ENCODE data around the gene MICB.

MICB gene

DNA sequence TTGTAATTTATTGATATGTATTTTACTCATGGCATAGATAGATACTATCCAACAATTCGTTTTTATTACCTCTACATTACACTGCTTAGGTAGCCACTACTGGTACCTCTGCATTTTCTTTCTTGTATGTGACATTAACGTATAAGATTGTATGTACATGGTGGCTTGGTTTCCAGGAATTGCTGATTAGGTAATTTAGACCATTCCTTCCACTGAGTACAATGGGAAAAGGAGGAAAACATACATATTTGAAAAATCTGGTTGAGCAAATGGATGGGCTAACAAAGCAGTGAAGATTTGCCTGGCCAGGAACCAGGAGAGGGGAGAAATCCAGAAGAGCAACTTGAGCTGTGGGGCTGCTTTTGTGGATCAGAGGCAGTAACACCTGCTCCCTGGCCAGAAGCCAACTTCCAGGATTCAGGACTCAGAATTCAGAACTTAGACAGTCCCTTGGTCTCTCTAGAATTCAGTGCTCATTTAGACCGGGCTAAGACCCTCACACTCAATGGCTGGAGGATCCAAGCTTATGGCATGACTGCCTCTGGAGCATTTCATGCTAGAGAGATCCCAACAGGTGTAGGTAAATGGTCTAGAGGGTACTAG lies 17.9 kb upstream of the MICB start:
- no peak overlapping the region for H3K18ac ChIP-seq (ENCODE audit: low read length)
- H3K23ac ChIP-seq (ENCODE audit: low read length) = no peak overlapping the region
- no peak overlapping the region for H2AK5ac ChIP-seq (ENCODE audit: low read length)
- no peak overlapping the region for H3K27ac ChIP-seq (ENCODE audit: low read depth, low read length)
- H3K4me3 ChIP-seq (ENCODE audit: low read depth, low read length) = no peak overlapping the region
- H3K9me3 ChIP-seq (ENCODE audit: insufficient read depth, low read depth, low read length) = peaks cover 3% of the 10 kb centered on the region
- H3K79me1 ChIP-seq (ENCODE audit: low read length) = no peaks in the 10 kb centered on the region
- H4K8ac ChIP-seq (ENCODE audit: low read depth, low read length) = no peak overlapping the region
- H2BK120ac ChIP-seq (ENCODE audit: insufficient read depth, low read length, poor library complexity) = no peak overlapping the region
- H2BK5ac ChIP-seq (ENCODE audit: low read depth, low read length, poor library complexity) = no peak overlapping the region
- no peak overlapping the region for H3K9ac ChIP-seq (ENCODE audit: low read length)
- no peak overlapping the region for H3K4me2 ChIP-seq (ENCODE audit: low read length)
- no peaks in the 10 kb centered on the region for H3K4me1 ChIP-seq (ENCODE audit: control insufficient read depth in 1 of 2, insufficient read depth in 2 of 2, low read length in 2 of 2)
- no peak overlapping the region for H2AFZ ChIP-seq (ENCODE audit: insufficient read depth, low read length, poor library complexity)
- H2BK12ac ChIP-seq (ENCODE audit: low read length) = no peak overlapping the region
- DNase-seq = no peak
- H3K4ac ChIP-seq (ENCODE audit: low read depth, low read length) = no peak overlapping the region
- no peaks in the 10 kb centered on the region for H3K79me2 ChIP-seq (ENCODE audit: control insufficient read depth, insufficient read depth, low read length, poor library complexity)
- H4K12ac ChIP-seq (ENCODE audit: low read depth, low read length) = no peak overlapping the region
- H4K91ac ChIP-seq (ENCODE audit: low read depth, low read length) = no peak overlapping the region
- no peaks in the 10 kb centered on the region for H3K36me3 ChIP-seq (ENCODE audit: control insufficient read depth in 1 of 2, insufficient read depth in 2 of 2, low read length in 2 of 2)
- WGBS (ENCODE audit: extremely low coverage, insufficient coverage, insufficient read length) = no CpG with 5 or more reads among the region's 3 CpGs
- H3K27me3 ChIP-seq (ENCODE audit: insufficient read depth, low read length) = peaks cover 3% of the 10 kb centered on the region
- H3K14ac ChIP-seq (ENCODE audit: low read length) = no peak overlapping the region

DNA sequence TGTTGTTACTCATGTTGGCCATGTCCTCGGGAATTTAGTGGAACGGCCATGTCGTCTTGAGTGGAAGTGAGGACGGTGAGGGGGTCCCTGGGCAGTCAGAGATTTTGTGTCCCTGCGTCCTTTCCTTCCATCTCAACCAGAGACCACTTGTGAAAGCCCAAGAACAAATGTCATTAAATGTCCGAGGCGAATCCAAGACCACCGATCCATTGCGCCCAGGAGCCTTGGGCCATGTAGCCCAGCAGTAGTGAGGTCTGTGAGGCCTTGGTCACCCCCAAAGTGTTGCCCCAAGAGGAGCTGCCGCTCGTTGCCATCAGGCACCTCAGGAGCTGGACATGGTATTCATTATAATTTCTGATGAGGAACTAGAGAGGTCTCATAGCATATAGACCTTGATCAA lies 17.4 kb upstream of the MICB start:
- Histone ChIP-seq H2AK5ac (ENCODE audit: low read length) (no peak overlapping the region), H4K8ac (ENCODE audit: low read depth, low read length) (no peak overlapping the region), H3K4me1 (ENCODE audit: control insufficient read depth in 1 of 2, insufficient read depth in 2 of 2, low read length in 2 of 2) (no peaks in the 10 kb centered on the region), H2AFZ (ENCODE audit: insufficient read depth, low read length, poor library complexity) (no peak overlapping the region), H3K9ac (ENCODE audit: low read length) (no peak overlapping the region), H2BK12ac (ENCODE audit: low read length) (no peak overlapping the region), H2BK120ac (ENCODE audit: insufficient read depth, low read length, poor library complexity) (no peak overlapping the region), H3K14ac (ENCODE audit: low read length) (no peak overlapping the region), H3K36me3 (ENCODE audit: control insufficient read depth in 1 of 2, insufficient read depth in 2 of 2, low read length in 2 of 2) (no peaks in the 10 kb centered on the region), H2BK5ac (ENCODE audit: low read depth, low read length, poor library complexity) (no peak overlapping the region), H3K4me2 (ENCODE audit: low read length) (no peak overlapping the region), H3K79me1 (ENCODE audit: low read length) (no peaks in the 10 kb centered on the region), H3K4ac (ENCODE audit: low read depth, low read length) (no peak overlapping the region), H4K91ac (ENCODE audit: low read depth, low read length) (no peak overlapping the region), H3K79me2 (ENCODE audit: control insufficient read depth, insufficient read depth, low read length, poor library complexity) (no peaks in the 10 kb centered on the region), H4K12ac (ENCODE audit: low read depth, low read length) (no peak overlapping the region), H3K4me3 (ENCODE audit: low read depth, low read length) (no peak overlapping the region), H3K27me3 (ENCODE audit: insufficient read depth, low read length) (peaks cover 3% of the 10 kb centered on the region), H3K27ac (ENCODE audit: low read depth, low read length) (no peak overlapping the region), H3K18ac (ENCODE audit: low read length) (no peak overlapping the region), H3K9me3 (ENCODE audit: insufficient read depth, low read depth, low read length) (peaks cover 2% of the 10 kb centered on the region), H3K23ac (ENCODE audit: low read length) (no peak overlapping the region)
- no CpG with 5 or more reads among the region's 11 CpGs for WGBS (ENCODE audit: extremely low coverage, insufficient coverage, insufficient read length)
- no peak for DNase-seq

DNA sequence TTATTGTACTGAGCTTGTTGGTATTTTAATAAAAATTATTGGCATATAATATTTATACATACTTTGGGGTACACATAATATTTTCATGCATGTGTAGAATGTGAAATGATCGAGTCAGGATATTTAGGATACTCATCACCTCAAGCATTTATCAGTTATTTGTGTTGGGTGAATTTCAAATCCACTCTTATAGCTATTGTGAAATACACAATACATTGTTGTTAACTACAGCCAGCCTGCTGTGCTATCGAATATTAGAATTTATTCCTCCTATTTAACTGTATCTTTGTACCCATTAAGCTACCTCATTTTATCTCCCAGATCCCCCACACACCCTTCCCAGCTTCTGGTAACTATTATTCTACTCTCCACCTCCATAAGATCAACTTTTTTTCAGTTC lies 14.6 kb upstream of the MICB start:
- no CpG with 5 or more reads among the region's 2 CpGs for WGBS (ENCODE audit: extremely low coverage, insufficient coverage, insufficient read length)
- DNase-seq = no peak
- H3K4me3 ChIP-seq (ENCODE audit: low read depth, low read length) = no peak overlapping the region
- H3K4me1 ChIP-seq (ENCODE audit: control insufficient read depth in 1 of 2, insufficient read depth in 2 of 2, low read length in 2 of 2) = no peaks in the 10 kb centered on the region
- no peak overlapping the region for H3K9ac ChIP-seq (ENCODE audit: low read length)
- no peak overlapping the region for H4K8ac ChIP-seq (ENCODE audit: low read depth, low read length)
- H4K91ac ChIP-seq (ENCODE audit: low read depth, low read length) = no peak overlapping the region
- H2BK120ac ChIP-seq (ENCODE audit: insufficient read depth, low read length, poor library complexity) = no peak overlapping the region
- no peaks in the 10 kb centered on the region for H3K79me1 ChIP-seq (ENCODE audit: low read length)
- H3K23ac ChIP-seq (ENCODE audit: low read length) = no peak overlapping the region
- H2AK5ac ChIP-seq (ENCODE audit: low read length) = no peak overlapping the region
- H3K36me3 ChIP-seq (ENCODE audit: control insufficient read depth in 1 of 2, insufficient read depth in 2 of 2, low read length in 2 of 2) = no peaks in the 10 kb centered on the region
- H3K9me3 ChIP-seq (ENCODE audit: insufficient read depth, low read depth, low read length) = no peaks in the 10 kb centered on the region
- H3K79me2 ChIP-seq (ENCODE audit: control insufficient read depth, insufficient read depth, low read length, poor library complexity) = no peaks in the 10 kb centered on the region
- H2BK5ac ChIP-seq (ENCODE audit: low read depth, low read length, poor library complexity) = no peak overlapping the region
- no peak overlapping the region for H3K18ac ChIP-seq (ENCODE audit: low read length)
- H3K27ac ChIP-seq (ENCODE audit: low read depth, low read length) = no peak overlapping the region
- H3K4me2 ChIP-seq (ENCODE audit: low read length) = no peak overlapping the region
- no peak overlapping the region for H2AFZ ChIP-seq (ENCODE audit: insufficient read depth, low read length, poor library complexity)
- no peak overlapping the region for H2BK12ac ChIP-seq (ENCODE audit: low read length)
- H4K12ac ChIP-seq (ENCODE audit: low read depth, low read length) = no peak overlapping the region
- no peak overlapping the region for H3K4ac ChIP-seq (ENCODE audit: low read depth, low read length)
- H3K27me3 ChIP-seq (ENCODE audit: insufficient read depth, low read length) = peaks cover 3% of the 10 kb centered on the region
- H3K14ac ChIP-seq (ENCODE audit: low read length) = no peak overlapping the region

DNA sequence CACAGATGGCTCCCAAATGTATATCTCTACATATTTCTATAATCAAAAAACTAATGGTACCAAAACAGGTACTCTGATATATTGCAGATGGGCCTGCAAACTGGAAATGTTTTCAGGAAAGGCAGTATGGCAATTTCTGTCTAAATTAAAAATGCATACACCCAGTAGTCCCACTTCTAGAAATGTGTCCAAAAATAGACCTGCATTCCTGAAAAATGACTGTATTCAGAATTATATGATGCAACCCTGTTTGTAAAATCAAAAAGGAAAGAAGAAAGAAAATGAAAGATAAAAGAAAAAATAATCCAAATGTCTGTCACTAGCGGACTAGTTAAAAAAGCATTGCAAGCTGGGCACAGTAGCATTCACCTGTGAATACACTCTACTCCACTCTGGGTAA lies 12.9 kb upstream of the MICB start:
- H3K23ac ChIP-seq (ENCODE audit: low read length) = no peak overlapping the region
- no peak for DNase-seq
- H4K91ac ChIP-seq (ENCODE audit: low read depth, low read length) = no peak overlapping the region
- H3K18ac ChIP-seq (ENCODE audit: low read length) = no peak overlapping the region
- no peak overlapping the region for H3K14ac ChIP-seq (ENCODE audit: low read length)
- H3K4me1 ChIP-seq (ENCODE audit: control insufficient read depth in 1 of 2, insufficient read depth in 2 of 2, low read length in 2 of 2) = no peaks in the 10 kb centered on the region
- H2BK5ac ChIP-seq (ENCODE audit: low read depth, low read length, poor library complexity) = no peak overlapping the region
- no peak overlapping the region for H3K4ac ChIP-seq (ENCODE audit: low read depth, low read length)
- H3K79me2 ChIP-seq (ENCODE audit: control insufficient read depth, insufficient read depth, low read length, poor library complexity) = no peaks in the 10 kb centered on the region
- no peak overlapping the region for H4K12ac ChIP-seq (ENCODE audit: low read depth, low read length)
- H3K9ac ChIP-seq (ENCODE audit: low read length) = no peak overlapping the region
- no peak overlapping the region for H2AFZ ChIP-seq (ENCODE audit: insufficient read depth, low read length, poor library complexity)
- H3K79me1 ChIP-seq (ENCODE audit: low read length) = no peaks in the 10 kb centered on the region
- no peaks in the 10 kb centered on the region for H3K9me3 ChIP-seq (ENCODE audit: insufficient read depth, low read depth, low read length)
- WGBS (ENCODE audit: extremely low coverage, insufficient coverage, insufficient read length) = no CpG with 5 or more reads among the region's 1 CpG
- no peak overlapping the region for H3K4me3 ChIP-seq (ENCODE audit: low read depth, low read length)
- H2AK5ac ChIP-seq (ENCODE audit: low read length) = no peak overlapping the region
- no peak overlapping the region for H3K4me2 ChIP-seq (ENCODE audit: low read length)
- no peak overlapping the region for H4K8ac ChIP-seq (ENCODE audit: low read depth, low read length)
- no peak overlapping the region for H3K27ac ChIP-seq (ENCODE audit: low read depth, low read length)
- H3K27me3 ChIP-seq (ENCODE audit: insufficient read depth, low read length) = peaks cover 2% of the 10 kb centered on the region
- no peaks in the 10 kb centered on the region for H3K36me3 ChIP-seq (ENCODE audit: control insufficient read depth in 1 of 2, insufficient read depth in 2 of 2, low read length in 2 of 2)
- no peak overlapping the region for H2BK120ac ChIP-seq (ENCODE audit: insufficient read depth, low read length, poor library complexity)
- no peak overlapping the region for H2BK12ac ChIP-seq (ENCODE audit: low read length)

All from trophoblast cell (in vitro differentiated cells and primary cell).